Cardiac muscle cell (in vitro differentiated cells and primary cell): ENCODE results near the gene RGS14. TPM values are rescaled to one million over a fixed set of nuclear protein-coding genes. Genes with fewer than 3 reads are reported as not detected.
"Not testable (repeated sequence)": the region's sequence is repeated elsewhere in the genome, so short reads cannot be mapped to it uniquely, and the experiment has no call there.

ENCODE experiments used
- DNase-seq, 2 donors: peaks; one replicate each; pipeline versions ENCODE4 v3.0.0 to v3.0.0-alpha.2; 2010 to 2017; ENCODE audit warnings: low read depth in 1 of 2, low spot score in 1 of 2
- H3K27ac ChIP-seq: fragments of 200-600 bp; sonication (generic); 2 replicates; pipeline ENCODE4 v1.5.1; 2016
- H3K27me3 ChIP-seq: fragments of 200-600 bp; sonication (generic); 2 replicates; pipeline ENCODE4 v1.6.0; 2016; ENCODE audit warnings: control low read depth
- H3K36me3 ChIP-seq: fragments of 200-600 bp; sonication (generic); 2 replicates; pipeline ENCODE4 v1.5.1; 2016; ENCODE audit warnings: control low read depth
- H3K4me1 ChIP-seq: fragments of 200-600 bp; sonication (generic); 2 replicates; pipeline ENCODE4 v1.8.1; 2017; ENCODE audit warnings: low read depth, mild to moderate bottlenecking, mixed run types
- H3K4me3 ChIP-seq: fragments of 200-600 bp; sonication (generic); 2 replicates; pipeline ENCODE4 v1.5.1; 2016; ENCODE audit warnings: mild to moderate bottlenecking
- H3K9me3 ChIP-seq: fragments of 200-600 bp; sonication (generic); 2 replicates; pipeline ENCODE4 v1.5.1; 2017; ENCODE audit warnings: low read depth, mild to moderate bottlenecking, control low read depth
- polyA plus RNA-seq: library from polyadenylated mRNA; unstranded; fragments of >200 nt; fragmentation: Nextera tagmentation; extraction: Ambion mirVana; gene quantifications from 2 replicates; pipeline ENCODE4 v1.2.1, GENCODE V29; 2016
- total RNA-seq: library from RNA; depleted of rRNA; stranded (reverse); fragments of >200 nt; gene quantifications from 2 replicates; pipeline ENCODE4 v1.2.3, GENCODE V29; 2016
- TF ChIP-seq, protein P1 (sequence below): IDR thresholded peaks from 2 replicates; pipeline ENCODE4 v1.5.1; 2012; ENCODE audit warnings: low read depth, mild to moderate bottlenecking, low read length

Gene RGS14
- total and polyA plus RNA-seq, 2 experiments from 2014 or later = 33.6 to 139 TPM

DNA sequence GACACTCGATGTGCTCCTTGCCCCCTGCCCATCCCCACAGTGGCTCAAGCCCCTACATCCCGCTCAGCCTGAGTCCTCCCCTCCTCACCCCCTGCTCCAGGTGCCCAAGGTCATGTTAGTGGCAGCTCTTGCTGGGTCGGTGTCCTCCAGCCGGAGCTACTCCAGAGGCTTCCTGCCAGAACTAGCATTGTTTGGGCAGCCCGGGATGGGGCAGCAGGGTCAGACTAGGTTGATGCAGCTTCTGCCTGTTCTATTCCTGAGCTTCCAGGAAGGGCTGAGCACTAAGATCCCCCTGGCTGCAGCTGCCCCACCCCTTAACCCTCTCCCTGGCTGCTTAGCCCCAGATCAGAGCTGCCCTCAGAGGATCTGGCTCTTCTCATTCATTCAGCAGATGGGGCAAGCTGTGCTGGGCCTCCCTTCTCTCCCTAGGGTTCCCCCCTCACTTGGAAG, 671 bp downstream of the RGS14 start:
- no peaks in the 10 kb centered on the region for H3K27me3 ChIP-seq
- H3K4me3 ChIP-seq = no peak overlapping the region
- peak overlapping the region; percentile 76 for H3K27ac ChIP-seq
- peaks cover 25% of the 10 kb centered on the region for H3K4me1 ChIP-seq
- H3K9me3 ChIP-seq = no peaks in the 10 kb centered on the region
- no peak for DNase-seq
- no peaks in the 10 kb centered on the region for H3K36me3 ChIP-seq
- TF ChIP-seq, protein P1, sequence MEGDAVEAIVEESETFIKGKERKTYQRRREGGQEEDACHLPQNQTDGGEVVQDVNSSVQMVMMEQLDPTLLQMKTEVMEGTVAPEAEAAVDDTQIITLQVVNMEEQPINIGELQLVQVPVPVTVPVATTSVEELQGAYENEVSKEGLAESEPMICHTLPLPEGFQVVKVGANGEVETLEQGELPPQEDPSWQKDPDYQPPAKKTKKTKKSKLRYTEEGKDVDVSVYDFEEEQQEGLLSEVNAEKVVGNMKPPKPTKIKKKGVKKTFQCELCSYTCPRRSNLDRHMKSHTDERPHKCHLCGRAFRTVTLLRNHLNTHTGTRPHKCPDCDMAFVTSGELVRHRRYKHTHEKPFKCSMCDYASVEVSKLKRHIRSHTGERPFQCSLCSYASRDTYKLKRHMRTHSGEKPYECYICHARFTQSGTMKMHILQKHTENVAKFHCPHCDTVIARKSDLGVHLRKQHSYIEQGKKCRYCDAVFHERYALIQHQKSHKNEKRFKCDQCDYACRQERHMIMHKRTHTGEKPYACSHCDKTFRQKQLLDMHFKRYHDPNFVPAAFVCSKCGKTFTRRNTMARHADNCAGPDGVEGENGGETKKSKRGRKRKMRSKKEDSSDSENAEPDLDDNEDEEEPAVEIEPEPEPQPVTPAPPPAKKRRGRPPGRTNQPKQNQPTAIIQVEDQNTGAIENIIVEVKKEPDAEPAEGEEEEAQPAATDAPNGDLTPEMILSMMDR = no peak

DNA sequence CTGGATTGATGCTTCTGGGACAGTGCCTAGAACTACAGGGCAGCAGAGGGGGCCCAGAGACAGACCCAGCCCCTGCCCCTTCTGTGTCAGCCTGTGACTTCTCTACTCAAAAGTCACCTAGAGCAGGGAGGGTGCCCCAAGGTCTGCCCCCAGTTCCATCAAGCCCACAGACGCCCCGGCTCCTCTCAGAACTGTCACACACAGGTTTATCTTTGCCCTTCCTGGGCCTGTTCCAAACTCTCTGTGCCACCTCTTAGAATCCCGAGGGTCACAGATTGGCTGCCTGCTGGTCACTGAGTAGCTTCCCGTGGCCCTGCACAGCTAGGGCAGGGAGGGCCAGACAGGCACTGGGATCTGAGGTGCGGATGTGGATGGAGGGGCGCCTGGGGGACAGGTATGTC, 1.7 kb downstream of the RGS14 start:
- Histone ChIP-seq H3K36me3 (no peaks in the 10 kb centered on the region), H3K27me3 (no peaks in the 10 kb centered on the region), H3K4me3 (no peak overlapping the region), H3K9me3 (no peaks in the 10 kb centered on the region), H3K27ac (peak overlapping the region; percentile 76), H3K4me1 (peaks cover 25% of the 10 kb centered on the region)
- DNase-seq = peak in 1 of 2 donors; percentile 48
- TF ChIP-seq, protein P1 = no peak

DNA sequence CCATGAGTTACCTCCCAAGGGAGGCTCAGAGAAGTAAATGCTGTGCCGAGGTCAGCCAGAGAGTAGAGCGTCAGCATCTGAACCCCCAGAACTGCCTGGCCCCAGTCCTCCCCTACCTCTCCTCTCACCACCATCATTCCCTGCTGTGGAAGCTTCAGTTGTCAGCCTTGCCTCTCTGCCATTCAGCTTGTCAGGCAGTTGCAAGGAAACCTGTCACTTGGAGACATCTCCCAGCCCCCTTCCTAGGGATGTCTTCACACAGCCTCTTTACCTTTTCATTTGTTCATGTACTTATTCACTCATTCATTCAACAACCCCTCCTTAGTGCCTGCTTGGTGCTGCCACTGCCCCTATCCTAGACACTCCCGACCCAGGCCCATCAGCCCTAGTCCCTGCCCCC, 2.1 kb downstream of the RGS14 start:
- no peak for DNase-seq
- no peak overlapping the region for H3K4me3 ChIP-seq
- H3K36me3 ChIP-seq = no peaks in the 10 kb centered on the region
- H3K27me3 ChIP-seq = no peaks in the 10 kb centered on the region
- TF ChIP-seq, protein P1 = no peak
- peaks cover 25% of the 10 kb centered on the region for H3K4me1 ChIP-seq
- H3K9me3 ChIP-seq = no peaks in the 10 kb centered on the region
- H3K27ac ChIP-seq = peak overlapping the region; percentile 76

DNA sequence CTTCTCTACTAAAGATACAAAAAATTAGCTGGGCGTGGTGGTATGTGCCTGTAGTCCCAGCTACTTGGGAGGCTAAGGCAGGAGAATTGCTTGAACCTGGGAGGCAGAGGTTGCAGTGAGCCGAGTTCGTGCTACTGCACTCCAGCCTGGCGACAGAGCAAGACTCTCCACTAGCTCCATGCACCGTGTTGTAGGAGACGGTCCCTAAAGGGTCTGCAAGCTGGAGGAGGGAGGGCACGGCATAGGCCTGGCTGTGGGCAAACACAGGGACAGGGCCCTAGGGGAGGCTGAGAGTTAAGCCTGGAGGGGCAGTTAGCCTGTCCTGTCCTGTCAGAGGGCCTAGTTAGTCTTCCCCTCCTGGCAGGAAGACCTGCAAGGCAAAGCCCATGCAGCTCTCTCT, 3.0 kb downstream of the RGS14 start:
- DNase-seq, H3K9me3 ChIP-seq, H3K27ac ChIP-seq, H3K27me3 ChIP-seq, H3K36me3 ChIP-seq, H3K4me3 ChIP-seq: not testable (repeated sequence)
- H3K4me1 ChIP-seq = peaks cover 29% of the 10 kb centered on the region

DNA sequence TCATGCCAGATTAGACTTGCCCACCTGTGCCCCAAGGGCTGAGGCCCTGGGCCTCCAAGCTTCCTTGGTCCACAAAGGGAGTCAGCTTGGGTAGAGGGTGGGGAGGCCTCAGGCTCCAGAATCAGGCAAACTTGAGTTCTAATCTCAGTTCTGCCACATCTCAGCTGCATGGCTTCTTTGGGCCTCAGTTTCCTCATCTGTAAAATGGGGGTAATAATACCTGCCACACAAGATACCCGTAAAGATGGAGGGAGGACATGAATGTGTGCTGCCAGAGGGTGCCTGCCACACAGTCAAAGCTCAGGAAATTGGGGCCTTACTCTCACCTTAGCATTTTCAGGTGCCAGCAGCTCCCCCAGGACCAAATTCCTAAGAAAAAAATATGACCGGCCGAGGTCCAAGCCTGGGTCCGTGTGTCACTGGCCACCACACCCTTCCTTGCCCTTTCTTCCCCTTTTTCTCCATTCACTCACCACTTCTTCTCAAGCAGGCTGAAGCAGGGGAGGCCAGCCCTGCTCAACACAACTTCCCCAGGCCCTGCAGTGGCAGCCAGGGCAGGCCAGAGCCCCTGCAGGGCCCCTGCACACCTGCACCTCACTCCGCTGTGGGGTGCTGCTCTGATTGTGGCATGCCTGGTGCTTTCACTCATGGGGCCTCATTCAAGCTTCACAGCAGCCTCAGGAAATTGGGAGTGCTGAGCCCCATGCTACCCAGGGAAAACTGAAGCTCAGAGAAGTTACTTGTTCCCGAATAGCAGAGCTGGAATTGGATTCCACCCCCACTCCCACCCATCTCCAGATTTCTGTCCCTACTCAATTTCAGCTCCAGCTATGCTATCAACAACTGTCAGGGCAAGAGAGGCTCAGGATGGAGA, 3.9 kb downstream of the RGS14 start:
- H3K27ac ChIP-seq = peak overlapping the region; percentile 76
- no peak overlapping the region for H3K4me3 ChIP-seq
- TF ChIP-seq, protein P1 = no peak
- peaks cover 38% of the 10 kb centered on the region for H3K4me1 ChIP-seq
- no peaks in the 10 kb centered on the region for H3K27me3 ChIP-seq
- no peaks in the 10 kb centered on the region for H3K36me3 ChIP-seq
- DNase-seq = no peak
- no peaks in the 10 kb centered on the region for H3K9me3 ChIP-seq

DNA sequence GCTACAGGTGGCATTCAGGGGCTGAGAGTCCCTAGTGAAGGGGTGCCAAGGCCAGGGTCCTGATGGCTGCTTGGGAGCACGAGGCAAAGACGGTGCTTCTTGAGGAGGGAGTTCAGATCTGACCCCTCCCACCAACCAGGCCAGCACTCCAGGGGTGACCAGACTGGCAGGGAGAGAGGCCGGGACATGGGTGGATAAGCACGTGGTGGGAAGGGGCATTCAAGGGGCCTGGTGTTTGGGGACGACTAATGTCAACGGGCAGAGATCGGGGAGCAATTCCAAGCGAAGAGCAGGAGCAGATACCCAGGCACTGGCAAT, 4.5 kb downstream of the RGS14 start:
- peaks cover 40% of the 10 kb centered on the region for H3K4me1 ChIP-seq
- DNase-seq = no peak

More for the DNA sequence above, 4.5 kb downstream of the RGS14 start:
- no peaks in the 10 kb centered on the region for H3K36me3 ChIP-seq
- TF ChIP-seq, protein P1 = no peak
- peak overlapping the region; percentile 76 for H3K27ac ChIP-seq
- no peaks in the 10 kb centered on the region for H3K27me3 ChIP-seq
- no peak overlapping the region for H3K4me3 ChIP-seq
- no peaks in the 10 kb centered on the region for H3K9me3 ChIP-seq
